Measurements from ENCODE around the gene BLACAT1. TPM values are rescaled to one million over a fixed set of nuclear protein-coding genes. Genes with fewer than 3 reads are reported as not detected.

BLACAT1 gene
- not detected for polyA plus RNA-seq (ENCODE audit: insufficient read length)

DNA sequence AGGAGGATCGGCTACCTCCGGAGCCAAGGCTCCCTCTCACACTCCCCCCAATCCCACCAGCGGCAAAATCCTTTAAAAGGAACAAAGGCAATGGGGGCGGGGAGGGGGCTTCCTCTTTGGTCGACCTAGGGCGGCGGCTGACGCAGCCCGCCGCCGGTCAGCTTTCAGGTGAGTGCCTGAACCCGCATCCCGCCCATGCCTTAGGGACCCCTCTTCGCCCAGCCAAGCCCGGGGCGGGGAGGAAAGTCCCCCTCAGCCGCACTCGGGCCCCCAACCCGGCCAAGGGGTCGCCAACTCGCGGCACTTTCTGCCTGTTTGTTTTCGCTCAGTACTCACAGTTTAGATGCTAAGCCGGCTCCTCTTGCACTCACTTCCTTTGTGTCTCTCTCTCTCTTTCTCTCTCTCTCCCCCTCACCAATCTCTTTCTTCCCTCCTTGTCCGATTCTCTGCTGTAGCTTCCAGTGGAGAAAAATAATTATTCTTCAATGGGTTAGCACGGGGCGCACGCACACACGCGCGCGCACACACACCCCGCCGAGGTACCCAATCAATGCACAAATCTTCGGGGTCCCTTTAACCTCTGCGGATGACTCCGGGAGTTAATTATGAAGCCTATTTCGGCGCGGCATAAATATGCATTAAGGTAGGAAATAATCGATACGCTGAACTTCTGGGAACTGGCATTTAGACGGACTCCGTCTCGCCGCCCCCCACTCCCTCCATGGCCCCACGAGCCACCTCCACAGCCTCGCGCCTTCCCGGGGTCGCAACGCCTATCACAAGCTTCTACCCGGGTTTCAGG is at the start of gene BLACAT1:
BLACAT1 (minus strand) TSS at position 465 of the 802 bp plus-strand sequence.
- no peak for DNase-seq

DNA sequence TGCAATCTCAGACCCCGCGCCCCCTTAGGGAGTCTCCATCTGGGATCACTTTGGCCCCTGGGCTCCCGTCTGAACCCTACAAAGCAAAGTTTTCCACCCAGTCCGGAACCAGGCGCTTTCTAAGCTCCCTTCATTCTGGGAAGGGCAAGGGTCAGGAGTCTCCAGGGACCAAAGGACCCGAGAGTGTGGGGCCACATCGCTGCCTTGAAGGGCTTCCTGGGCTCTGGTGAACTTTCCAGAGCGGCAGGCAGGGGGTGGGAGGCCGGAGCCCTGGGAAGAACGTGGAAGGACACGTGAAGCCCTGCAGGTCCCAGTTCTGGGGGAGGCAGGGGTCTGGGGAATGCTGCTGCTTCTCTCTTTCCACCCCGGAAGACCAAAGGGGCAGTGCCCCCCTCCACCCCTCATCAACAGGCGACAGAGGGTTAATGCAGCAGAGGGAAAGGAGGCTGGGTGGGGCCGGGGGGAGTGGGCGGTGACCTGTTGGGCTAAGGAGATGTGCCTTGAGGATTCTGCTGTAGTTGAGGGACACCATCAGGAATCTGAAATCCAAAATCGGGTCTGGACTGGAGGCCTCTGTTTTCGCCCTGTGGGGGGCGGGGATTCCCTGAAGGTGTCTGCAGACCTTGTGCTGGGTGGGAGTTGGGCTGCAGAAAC is 49.4 kb upstream of the BLACAT1 start:
- no peak for DNase-seq

DNA sequence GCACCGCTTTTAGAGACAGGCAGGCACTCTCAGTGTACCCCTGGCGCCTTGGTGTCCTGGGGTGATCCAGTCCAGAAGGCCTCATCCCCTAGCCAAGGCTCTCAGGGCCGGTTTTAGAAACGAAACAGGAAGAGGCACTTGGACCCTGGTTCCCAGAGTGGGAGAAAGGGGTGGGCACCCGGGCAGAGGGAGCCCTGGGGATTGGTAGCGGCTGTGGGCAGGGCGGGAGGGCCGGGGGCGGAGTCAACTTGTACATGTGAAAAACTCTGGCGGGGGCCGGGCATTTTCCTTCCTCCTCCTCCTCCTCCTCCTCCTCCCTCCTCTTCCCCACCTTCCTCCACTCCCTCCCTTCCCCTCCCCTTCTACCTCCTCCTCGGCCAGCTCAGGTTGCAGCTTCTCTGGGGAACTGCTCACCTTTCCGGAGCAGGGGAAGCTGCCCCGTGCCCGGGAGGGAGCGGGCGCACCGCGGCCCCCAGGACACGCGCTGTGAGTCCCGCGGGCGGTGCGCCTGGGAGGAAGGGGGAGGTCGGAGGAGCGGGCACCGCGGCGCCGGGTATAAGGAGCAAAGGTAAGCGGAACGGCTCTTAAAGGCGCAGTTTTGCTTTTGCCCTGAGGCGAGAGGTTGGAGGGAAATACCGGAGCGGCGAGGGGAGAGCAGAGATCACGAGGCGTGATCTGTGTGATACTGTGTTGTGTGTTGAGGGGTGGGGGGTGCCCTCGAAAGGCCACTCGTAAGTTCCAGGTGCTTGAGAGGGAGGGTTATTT is 48.6 kb upstream of the BLACAT1 start, which contains the start of gene CDK18:
CDK18 (plus strand) TSS at position 359 of the 765 bp plus-strand sequence. CDS start 18,499 bp downstream, outside the sequence.
- DNase-seq = no peak

DNA sequence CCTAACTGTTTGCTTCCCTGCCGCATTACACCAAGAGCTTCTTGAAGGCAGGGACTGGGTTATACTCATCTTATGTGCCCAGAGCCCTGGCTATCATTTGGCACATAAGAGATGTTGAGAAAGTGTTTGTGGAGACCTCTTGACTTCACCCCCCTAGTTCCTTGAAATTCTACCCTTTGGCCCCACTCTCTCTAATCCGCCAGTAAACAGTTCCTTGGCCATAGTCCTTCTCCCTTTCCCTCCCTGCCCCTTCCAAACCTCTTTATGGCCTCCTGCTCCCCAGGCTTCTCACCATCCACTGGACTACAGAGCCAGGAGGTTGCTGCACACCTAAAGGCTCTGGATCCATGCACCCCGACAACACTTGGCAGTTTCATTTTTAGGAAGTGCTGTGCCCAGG is 47.1 kb upstream of the BLACAT1 start:
- DNase-seq = no peak

DNA sequence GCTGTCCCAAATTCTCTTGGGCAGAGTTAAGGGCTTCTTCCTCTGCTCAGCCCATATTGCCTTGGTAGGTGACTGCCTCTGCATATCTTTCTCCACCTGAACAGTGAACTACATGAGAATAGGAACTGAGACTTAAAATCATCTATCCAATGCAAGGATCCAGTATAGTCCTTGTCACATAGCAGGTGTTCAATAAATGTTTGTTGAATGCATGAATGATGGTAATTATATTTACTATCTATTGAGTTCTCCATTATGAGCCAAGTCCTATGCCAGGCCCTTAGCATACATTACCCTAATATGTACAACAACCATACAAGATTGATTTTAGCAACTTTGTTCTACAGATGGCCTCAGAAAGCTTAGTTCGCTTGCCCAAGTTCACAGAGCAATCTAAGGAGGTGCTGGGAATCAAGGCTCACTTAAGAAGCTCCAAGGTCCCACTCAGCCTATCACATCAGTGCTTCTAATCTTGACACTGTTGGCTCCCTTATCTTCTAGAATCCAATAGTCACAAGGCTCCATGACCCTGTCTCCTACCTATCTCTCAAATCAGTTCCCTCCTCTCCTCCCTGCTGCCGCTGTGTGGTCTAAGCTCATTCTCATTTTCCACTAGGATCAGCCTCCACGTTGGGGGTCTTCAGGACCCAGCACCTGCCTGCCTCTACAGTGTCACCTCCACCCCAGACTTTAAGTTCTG is 46.4 kb upstream of the BLACAT1 start:
- DNase-seq = no peak

DNA sequence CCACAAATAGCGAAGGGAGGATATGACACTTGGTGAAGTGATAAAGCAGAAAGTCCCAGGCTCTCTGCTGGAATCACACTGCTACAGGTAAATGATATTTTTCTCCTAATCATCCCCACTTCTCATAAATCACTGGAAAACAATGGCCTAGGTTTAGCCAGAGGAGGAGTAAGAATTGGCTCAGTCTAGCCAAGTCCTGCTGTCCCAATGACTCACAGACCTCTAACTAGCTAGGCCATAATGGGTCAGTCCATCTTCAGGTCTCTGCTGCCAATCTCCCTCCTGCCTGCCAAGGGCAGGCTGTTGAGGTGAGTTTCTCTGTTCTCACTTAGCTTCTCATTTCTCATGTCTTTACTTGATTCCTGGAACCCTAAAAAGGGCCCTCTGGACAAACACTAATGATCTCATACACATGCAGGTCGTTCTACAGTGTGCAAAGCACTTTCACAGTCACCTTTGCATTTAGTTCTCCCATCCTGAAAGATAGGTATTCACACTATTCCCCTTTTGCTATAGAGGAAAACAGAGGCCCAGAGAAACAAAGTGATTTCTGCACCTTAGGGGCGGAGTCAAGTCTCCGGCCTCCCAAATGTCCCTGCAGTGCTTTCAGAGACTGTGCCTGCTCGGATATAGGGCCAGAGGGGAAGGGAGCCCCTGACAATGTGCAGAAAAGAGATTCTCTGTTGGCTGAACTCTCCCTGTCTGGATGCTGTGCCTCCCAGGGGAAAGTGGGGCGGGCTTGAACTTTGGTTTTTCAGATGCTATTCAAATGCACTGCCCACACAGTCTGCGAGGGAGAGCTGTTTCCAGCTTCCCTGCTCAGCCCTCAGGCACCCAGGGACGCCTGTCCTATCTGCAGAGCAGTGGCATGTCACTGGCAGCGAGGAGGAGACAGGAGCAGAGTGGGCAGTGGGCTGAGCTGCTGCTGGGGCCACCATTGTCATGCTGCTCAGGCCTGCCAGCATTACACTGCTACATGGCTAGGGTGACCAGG is 44.7 kb upstream of the BLACAT1 start:
- DNase-seq = no peak

DNA sequence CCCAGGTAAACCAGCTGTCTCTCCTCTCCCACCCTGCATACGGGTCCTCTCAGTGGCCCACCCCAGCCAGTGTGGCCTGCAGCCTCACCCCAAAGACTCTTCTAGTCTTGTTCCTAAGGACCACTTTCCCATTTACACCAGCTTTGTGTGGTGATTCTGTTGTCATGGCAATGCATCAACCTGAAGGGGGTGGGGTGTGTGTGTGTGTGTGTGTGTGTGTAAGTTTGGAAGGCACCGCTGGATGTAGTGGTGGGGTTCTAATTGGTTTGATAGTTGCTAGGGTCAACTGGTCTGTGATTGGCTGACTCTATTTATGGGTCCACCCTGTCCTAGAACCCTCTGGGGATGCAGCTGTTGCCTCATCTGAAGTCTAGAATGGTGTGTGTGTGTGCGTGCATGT is 43.9 kb upstream of the BLACAT1 start:
- no peak for DNase-seq

DNA sequence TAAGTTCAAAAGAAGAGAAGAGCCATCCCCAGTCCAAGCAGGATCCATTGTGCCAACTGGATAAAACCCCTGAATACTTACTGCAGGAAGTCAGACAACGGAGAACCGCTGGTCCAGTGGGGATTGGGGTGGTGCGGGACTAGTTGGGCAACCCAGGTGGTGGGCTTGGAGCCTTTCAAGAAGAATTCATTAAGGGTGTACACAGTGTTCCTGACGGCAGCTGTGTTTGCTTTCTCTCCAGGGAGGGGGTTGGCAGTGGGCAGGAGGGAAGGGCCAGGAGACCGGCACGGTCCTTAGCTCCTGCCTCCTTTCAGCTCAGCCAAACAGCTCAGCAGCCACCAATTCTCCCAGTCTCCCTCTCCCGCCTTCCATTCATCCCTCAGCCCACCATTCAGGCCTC is 41.5 kb upstream of the BLACAT1 start:
- DNase-seq = no peak

DNA sequence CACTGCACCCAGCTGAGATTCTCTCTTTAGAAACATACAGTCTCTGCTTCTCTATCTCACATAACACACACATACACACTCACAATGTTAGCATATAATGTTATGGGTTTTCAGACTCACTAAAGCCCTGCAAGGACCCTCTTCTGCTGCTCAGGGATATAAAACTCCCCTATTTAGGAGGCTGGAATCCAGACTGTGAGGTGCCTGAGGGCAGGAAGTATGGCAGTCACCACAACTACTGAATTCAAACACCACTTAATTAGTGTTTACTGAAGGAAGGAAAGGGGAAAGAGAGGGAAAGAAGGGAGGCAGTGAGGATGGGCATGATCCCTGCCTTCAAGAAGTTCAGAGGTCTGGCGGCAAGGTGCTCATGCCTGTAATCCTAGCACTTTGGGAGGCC is 40.8 kb upstream of the BLACAT1 start:
- no peak for DNase-seq

DNA sequence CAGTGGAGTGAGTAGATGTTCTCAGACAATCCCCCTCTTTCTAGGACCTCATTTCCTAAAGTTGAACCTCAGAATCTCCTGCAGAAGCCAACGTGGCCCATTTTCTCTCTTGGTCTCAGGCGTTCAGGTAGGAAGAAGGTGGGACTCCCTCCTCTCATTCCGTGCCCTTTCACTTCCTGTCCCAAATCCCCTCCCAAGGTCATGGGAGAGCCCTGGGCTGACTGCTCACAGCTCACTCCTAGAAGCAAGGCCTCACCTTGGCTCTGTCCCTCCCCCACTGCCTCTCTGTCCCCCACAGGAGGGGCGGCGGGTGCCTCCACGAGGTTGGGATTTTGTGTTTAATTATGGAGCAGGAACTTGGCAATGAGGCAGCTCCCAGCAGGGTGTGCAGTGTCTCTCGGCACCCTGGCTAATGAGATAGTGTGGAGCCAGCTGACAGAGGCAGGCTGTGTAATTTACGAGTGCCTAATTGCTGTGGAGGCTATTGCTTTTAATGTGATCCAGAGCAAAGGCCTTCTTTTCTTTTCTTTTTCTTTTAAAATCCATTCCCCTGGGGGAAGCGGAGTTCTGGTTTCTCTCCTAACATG is 39.5 kb upstream of the BLACAT1 start:
- no peak for DNase-seq

DNA sequence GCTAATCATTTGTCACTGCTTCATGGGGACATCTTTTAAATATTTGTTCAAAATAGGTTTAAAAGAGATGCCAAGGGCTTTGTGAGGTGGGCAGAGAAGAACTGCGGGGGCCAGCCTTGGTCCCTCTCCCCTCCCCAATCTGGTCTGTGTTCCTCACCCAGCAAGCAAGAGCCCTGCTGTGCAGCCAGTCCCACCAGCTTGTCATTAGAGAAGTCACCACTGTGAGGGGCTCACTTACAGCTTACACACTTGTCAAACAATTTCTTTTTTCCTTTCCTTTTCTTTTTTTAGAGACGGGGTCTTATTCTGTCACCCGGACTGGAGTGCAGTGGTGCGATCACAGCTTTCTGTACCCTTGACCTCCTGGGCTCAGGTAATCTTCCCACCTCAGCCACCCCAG is 38.3 kb upstream of the BLACAT1 start:
- no peak for DNase-seq

DNA sequence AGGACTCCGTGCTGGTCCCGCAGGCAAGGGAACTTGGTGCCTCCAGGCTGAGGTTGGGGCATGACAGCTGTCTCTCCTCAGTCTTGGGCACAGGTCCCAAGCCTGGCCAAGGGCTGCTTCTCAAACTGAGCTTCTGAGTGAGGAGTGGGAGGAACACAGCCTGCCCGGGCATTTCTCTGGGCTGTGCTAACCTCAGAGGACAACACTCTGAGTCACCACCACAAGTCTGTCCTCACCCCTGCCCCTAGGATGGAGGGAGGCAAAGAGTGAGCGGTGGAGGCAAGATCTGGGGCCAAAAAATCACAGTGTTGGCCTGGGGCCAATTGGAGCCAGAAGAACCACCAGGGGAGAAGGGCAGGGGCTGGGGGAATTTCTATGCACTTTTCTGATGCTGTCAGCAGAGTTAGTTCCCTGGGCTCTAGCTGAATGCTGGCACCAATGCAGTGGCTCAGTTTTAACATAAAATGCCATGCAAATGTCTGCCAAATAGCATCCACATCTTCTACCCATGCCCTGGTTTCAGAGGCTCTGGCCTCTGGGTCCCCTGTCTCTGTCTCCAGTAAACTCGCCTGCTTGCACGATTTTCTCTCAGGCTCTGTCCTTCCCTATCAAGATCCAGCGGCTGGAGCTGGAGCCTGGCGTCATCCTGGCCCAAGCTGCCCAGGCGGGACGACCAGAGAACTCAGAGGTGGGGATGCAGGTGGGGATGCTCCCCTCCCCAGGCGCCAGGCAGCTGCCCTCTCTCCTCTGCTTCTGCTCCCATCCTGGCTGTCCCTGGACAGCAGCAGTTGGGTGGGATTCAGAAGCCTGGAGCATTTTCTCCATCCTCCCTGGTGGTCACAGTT is 37.6 kb upstream of the BLACAT1 start:
- DNase-seq = no peak

DNA sequence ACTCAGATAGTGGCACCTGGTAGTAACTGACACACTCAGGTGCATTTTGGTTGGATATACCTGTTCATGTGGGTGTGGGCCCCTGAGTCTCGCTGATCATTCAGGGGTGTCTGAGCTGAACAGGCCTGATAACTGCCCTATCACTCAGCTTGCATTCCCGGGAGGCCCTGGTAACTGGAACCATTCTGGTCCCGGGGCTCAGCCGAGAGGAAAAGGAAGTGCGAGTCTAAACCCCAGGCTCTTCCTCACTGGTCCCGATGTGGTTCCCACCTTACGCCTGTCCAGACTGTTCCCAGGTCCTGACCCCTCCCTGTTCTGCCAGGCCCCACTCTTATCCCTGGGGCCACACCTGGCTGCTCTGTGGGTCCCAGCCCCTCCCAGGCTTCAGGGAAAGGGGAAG is 36.9 kb upstream of the BLACAT1 start:
- no peak for DNase-seq

DNA sequence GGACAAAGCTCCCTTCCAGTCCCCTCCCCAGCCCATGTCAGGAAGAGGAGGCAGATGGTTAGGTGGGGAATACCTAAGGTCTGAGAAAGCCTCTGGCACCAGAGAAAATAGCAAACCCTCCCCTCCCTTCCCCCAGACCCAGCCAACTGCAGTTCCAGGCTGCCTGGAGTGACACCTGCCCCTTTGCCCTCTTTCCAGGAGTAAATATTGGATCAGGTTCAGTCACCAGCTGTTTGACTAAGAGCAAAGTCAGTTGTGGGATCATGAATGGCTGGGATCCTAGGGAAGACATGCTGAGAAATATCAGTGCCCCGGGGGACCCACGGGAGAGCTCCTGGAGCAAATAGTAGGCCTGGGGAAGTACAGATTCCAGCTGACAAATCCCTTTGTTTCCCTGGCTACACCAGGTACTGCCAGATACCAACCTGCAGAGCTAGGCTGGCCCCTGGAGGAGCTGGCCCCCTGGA is 36.4 kb upstream of the BLACAT1 start:
- DNase-seq = no peak

DNA sequence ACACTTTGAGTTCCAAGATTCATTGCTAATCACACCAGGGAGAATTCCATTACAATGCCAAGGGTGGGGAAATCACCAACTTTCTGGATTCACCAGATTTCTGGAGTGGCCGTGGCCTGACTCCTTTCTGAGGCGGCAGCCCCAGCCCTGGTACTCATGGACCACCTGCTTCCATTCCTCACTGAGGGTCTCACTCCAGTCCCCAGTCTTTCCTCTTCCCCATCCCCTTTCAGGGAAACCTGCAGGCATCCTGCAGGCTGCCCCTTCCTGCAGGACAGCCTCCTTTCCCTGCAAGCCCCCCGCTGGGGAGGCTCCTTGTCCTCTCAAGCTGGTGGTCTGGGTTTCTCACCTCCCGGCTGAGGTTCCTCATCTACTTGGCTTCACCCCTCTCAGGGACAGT is 35.9 kb upstream of the BLACAT1 start:
- no peak for DNase-seq

DNA sequence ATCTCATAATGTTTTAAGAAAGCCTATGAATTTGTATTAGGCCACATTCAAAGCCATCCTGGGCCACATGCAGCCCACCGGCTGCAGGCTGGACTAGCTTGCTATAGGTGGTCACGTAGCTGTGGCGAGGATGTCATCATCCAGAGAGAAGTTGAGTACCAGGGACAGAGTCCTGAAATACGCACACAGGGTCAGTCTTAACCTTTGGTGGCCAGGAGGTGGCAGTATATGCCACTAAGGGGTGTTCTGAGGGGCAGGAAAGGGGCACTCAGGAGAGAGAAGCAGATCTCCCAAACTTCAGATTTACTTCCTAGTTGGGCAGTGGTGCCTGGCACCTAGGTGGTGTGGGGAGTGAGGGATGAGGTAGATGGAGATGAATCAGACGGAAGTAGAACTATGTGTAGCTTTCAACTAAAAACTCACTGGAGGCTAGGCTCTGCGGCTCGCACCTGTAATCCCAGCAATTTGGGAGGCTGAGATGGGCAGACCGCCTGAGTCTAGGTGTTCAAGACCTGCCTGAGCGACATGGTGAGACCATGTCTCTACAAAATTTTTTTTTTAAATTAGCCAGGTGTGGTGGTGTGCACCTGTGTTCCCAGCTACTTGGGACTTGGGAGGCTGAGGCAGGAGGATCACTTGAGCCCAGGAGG is 32.4 kb upstream of the BLACAT1 start:
- DNase-seq = peak; percentile 56

DNA sequence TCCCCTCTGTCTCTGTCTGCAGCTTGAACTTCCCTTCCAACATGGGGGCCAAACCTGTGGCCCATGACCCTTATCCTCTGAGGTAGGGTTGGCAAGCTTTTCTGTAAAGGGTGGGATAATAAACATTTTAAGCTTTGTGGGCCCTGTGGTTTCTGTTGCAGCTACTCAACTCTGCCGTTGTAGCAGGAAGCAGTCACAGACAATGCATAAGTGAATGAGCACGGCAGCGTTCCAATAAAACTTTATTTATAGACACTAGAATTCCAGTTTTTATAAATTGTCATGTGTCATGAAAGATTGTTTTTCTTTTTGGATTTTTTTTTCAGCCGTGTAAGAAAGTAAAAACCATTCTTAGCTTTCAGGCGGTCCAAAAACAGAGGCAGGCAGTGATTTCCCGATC is 30.4 kb upstream of the BLACAT1 start:
- DNase-seq = no peak

DNA sequence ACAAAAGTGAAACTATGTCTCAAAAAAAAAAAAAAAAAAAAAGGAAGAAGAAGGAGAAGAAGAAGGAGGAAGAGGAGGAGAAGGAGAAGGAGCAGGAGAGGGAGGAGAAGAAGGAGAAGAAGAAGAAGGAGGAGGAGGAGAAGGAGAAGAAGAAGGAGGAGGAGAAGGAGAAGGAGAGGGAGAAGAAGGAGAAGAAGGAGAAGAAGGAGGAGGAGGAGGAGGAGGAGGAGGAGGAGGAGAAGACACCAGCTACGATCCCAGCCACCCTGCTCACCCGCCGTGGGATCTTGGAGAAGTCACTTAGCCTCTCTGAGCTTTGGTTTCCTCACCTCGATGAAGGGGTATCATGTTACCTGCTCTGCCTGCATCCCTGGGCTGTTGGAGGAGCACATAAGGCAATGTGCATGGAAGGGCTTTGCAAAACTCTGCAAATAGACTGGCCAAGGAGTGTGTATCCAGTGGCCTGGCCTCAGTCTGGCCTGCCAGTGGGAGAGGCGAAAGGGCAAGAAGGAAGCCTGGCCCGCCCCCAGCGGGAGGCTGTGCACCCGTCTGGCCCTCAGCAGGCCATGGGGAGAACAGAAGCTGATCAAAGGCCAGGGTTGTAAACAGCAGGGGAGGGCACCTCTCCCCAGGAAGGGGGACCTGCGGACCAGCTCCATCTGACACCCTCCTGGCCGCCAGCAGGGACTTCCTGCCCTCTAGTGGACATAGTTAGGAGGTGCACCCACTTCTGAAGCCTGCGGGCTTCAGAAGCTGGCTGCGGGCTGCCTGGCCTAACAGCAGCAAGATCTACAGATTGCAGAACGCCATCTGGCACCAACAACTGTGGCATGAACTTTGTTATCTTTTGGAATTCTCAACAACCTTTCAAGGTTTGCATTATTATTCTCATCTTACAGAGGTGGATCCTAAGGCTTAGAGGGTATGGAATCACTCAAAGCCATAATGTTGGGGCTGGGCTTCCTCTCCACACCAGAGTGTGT is 29.4 kb upstream of the BLACAT1 start:
- DNase-seq = peak; percentile 63

Measured in hindlimb muscle (tissue), 1 donor.